H1 (cell line): ENCODE results near the gene FKBP2. TPM values are rescaled to one million over a fixed set of nuclear protein-coding genes. Genes with fewer than 3 reads are reported as not detected.

Source experiments
- CTCF ChIA-PET: fragments of 300-600 bp; sonication (Branson Sonifier 250); formaldehyde crosslinking; loops from one replicate; lab custom pipeline; 2021; ENCODE audit not compliant: partially characterized antibody; lab: Charles Lee
- POLR2A ChIA-PET: fragments of 300-600 bp; sonication (Branson Sonifier 250); formaldehyde crosslinking; loops from one replicate; lab custom pipeline; 2021; ENCODE audit warnings: inconsistent platforms; ENCODE audit not compliant: partially characterized antibody; lab: Charles Lee
- DNase-seq, 2 experiments: peaks; one replicate each; pipeline versions ENCODE4 v3.0.0 to v3.0.0-alpha.2; 2010 to 2022; ENCODE audit warnings: low spot score in 2 of 2, low read depth in 1 of 2, mixed read lengths in 1 of 2
- FAIRE-seq: peaks from 2 replicates; lab custom pipeline; 2011; peaks lifted over from hg19 to GRCh38; lab: Jason Lieb, UNC
- H2AFZ ChIP-seq: 2 replicates; pipeline ENCODE4 v1.8.1; 2012; ENCODE audit warnings: low read length, inconsistent platforms
- H2AK5ac ChIP-seq: 2 replicates; pipeline ENCODE4 v1.6.1; 2013; ENCODE audit warnings: low read depth, low read length
- H2BK120ac ChIP-seq: replicated peaks from 2 replicates; pipeline ENCODE3; 2013; ENCODE audit warnings: low read depth, low read length, inconsistent platforms
- H2BK12ac ChIP-seq: 2 replicates; pipeline ENCODE4 v1.6.1; 2013; ENCODE audit warnings: low read depth, low read length
- H2BK15ac ChIP-seq: 2 replicates; pipeline ENCODE4 v1.6.1; 2013; ENCODE audit warnings: low read length
- H2BK20ac ChIP-seq: 2 replicates; pipeline ENCODE4 v1.6.1; 2013; ENCODE audit warnings: low read length
- H2BK5ac ChIP-seq: 2 replicates; pipeline ENCODE4 v1.6.1; 2013; ENCODE audit warnings: low read depth, low read length
- H3K14ac ChIP-seq: 2 replicates; pipeline ENCODE4 v1.6.1; 2013; ENCODE audit warnings: inconsistent platforms; ENCODE audit not compliant: insufficient read length
- H3K18ac ChIP-seq: 2 replicates; pipeline ENCODE4 v1.6.1; 2013; ENCODE audit warnings: low read length; ENCODE audit errors: extremely low read depth
- H3K23ac ChIP-seq: 2 replicates; pipeline ENCODE4 v1.6.1; 2013; ENCODE audit warnings: inconsistent platforms; ENCODE audit not compliant: insufficient read length
- H3K23me2 ChIP-seq: 2 replicates; pipeline ENCODE4 v1.6.1; 2013; ENCODE audit warnings: low read depth, low read length
- H3K27ac ChIP-seq: 2 replicates; pipeline ENCODE4 v1.6.1; 2011; ENCODE audit warnings: low read depth, low read length, inconsistent platforms
- H3K27me3 ChIP-seq, 4 experiments: replicated peaks in 1 of 4; 1 replicate in 1 of 4; 2 replicates in 3 of 4; pipeline versions ENCODE4 v1.6.1 to v1.8.1; 2011 to 2013; ENCODE audit warnings: low read length in 3 of 4, mild to moderate bottlenecking in 3 of 4, inconsistent platforms in 2 of 4, mixed read lengths in 2 of 4, moderate library complexity in 1 of 4; ENCODE audit not compliant: control insufficient read depth in 3 of 4, insufficient read depth in 3 of 4; ENCODE audit errors: extremely low read depth in 1 of 4
- H3K36me3 ChIP-seq, 4 experiments: 2 replicates each; pipeline versions ENCODE4 v1.6.1 to v1.8.1; 2011 to 2013; ENCODE audit warnings: mild to moderate bottlenecking in 4 of 4, low read length in 3 of 4, moderate library complexity in 2 of 4, control low read depth in 1 of 4, inconsistent platforms in 1 of 4; ENCODE audit not compliant: insufficient read depth in 4 of 4, control insufficient read depth in 2 of 4
- H3K4ac ChIP-seq: replicated peaks from 2 replicates; pipeline ENCODE3; 2013; ENCODE audit warnings: low read length, low read depth, mixed read lengths, inconsistent platforms; ENCODE audit not compliant: insufficient read length
- H3K4me1 ChIP-seq, 4 experiments: replicated peaks in 1 of 4; 1 replicate in 1 of 4; 2 replicates in 3 of 4; pipeline versions ENCODE4 v1.6.1 to v1.8.1; 2011 to 2013; ENCODE audit warnings: low read length in 3 of 4, inconsistent platforms in 2 of 4, mixed read lengths in 1 of 4; ENCODE audit not compliant: insufficient read depth in 4 of 4, control insufficient read depth in 3 of 4
- H3K4me2 ChIP-seq, 2 experiments: 2 replicates each; pipeline versions ENCODE4 v1.6.1 to v1.8.1; 2011 to 2013; ENCODE audit warnings: low read depth in 2 of 2, low read length in 2 of 2, control low read depth in 1 of 2, inconsistent platforms in 1 of 2, mild to moderate bottlenecking in 1 of 2; ENCODE audit not compliant: insufficient read depth in 1 of 2
- H3K4me3 ChIP-seq, 4 experiments: fragments of 200-600, 300-600 bp in 1 of 4; sonication (generic), shearing (Covaris generic), sonication (Bioruptor Twin) in 1 of 4; 2 replicates each; pipeline versions ENCODE4 v1.5.1 to v1.8.1; 2011 to 2016; ENCODE audit warnings: low read length in 4 of 4, low read depth in 3 of 4, control low read depth in 2 of 4, inconsistent platforms in 2 of 4, mild to moderate bottlenecking in 2 of 4, mixed read lengths in 1 of 4, moderate library complexity in 1 of 4; ENCODE audit not compliant: insufficient read depth in 2 of 4; ENCODE audit errors: extremely low read depth in 1 of 4
- H3K56ac ChIP-seq: replicated peaks from 2 replicates; pipeline ENCODE3; 2013; ENCODE audit warnings: low read depth, mild to moderate bottlenecking, mixed read lengths, low read length, inconsistent platforms; ENCODE audit not compliant: insufficient read length
- H3K79me1 ChIP-seq: 2 replicates; pipeline ENCODE4 v1.6.1; 2013; ENCODE audit warnings: low read depth, low read length, control low read depth
- H3K79me2 ChIP-seq, 2 experiments: 2 replicates each; pipeline versions ENCODE4 v1.6.1 to v1.8.1; 2012 to 2013; ENCODE audit warnings: low read length in 2 of 2, mild to moderate bottlenecking in 2 of 2, inconsistent platforms in 1 of 2; ENCODE audit not compliant: insufficient read depth in 2 of 2, control insufficient read depth in 1 of 2
- H3K9ac ChIP-seq, 4 experiments: replicated peaks in 1 of 4; 1 replicate in 1 of 4; 2 replicates in 3 of 4; pipeline versions ENCODE4 v1.6.1 to v1.8.1; 2011 to 2013; ENCODE audit warnings: low read depth in 3 of 4, low read length in 3 of 4, control low read depth in 2 of 4, mild to moderate bottlenecking in 2 of 4, moderate library complexity in 2 of 4, inconsistent platforms in 1 of 4; ENCODE audit errors: extremely low read depth in 1 of 4
- H3K9me3 ChIP-seq, 2 experiments: 2 replicates each; pipeline versions ENCODE4 v1.6.1 to v1.8.1; 2012 to 2013; ENCODE audit warnings: mild to moderate bottlenecking in 2 of 2, moderate library complexity in 2 of 2, control low read depth in 1 of 2, inconsistent platforms in 1 of 2, low read depth in 1 of 2, low read length in 1 of 2, mixed read lengths in 1 of 2; ENCODE audit not compliant: insufficient read depth in 2 of 2
- H4K20me1 ChIP-seq, 2 experiments: replicated peaks in 1 of 2; 2 replicates each; pipeline versions ENCODE3 to v1.8.1; 2011 to 2013; ENCODE audit warnings: inconsistent platforms in 2 of 2, low read length in 2 of 2, mild to moderate bottlenecking in 1 of 2; ENCODE audit not compliant: insufficient read depth in 2 of 2, control insufficient read depth in 1 of 2
- H4K5ac ChIP-seq: 2 replicates; pipeline ENCODE4 v1.6.1; 2013; ENCODE audit warnings: low read length, low read depth, mixed read lengths, inconsistent platforms; ENCODE audit not compliant: insufficient read length
- H4K8ac ChIP-seq: 2 replicates; pipeline ENCODE4 v1.8.0; 2013; ENCODE audit warnings: mild to moderate bottlenecking, moderate library complexity, low read length, inconsistent platforms; ENCODE audit not compliant: insufficient read depth; ENCODE audit errors: extremely low read depth
- H4K91ac ChIP-seq: replicated peaks from 2 replicates; pipeline ENCODE3; 2013; ENCODE audit warnings: low read length, mixed read lengths, inconsistent platforms; ENCODE audit not compliant: insufficient read length
- WGBS, 2 experiments: shearing (Covaris generic) in 1 of 2; methylation state at CpG; one replicate each; pipeline versions ENCODE4 v1.1.6 to v1.1.7; 2013 to 2015; ENCODE audit warnings: low lambda C conversion rate in 2 of 2, mixed read lengths in 2 of 2, inconsistent platforms in 1 of 2, low coverage in 1 of 2, missing lambda C conversion rate in 1 of 2; ENCODE audit not compliant: insufficient replicate concordance in 2 of 2, insufficient coverage in 1 of 2, insufficient read length in 1 of 2; ENCODE audit errors: extremely low coverage in 1 of 2, missing lambda C conversion rate in 1 of 2; 5-methylcytosine and 5-hydroxymethylcytosine counted together
- polyA plus RNA-seq, 7 experiments: library from polyadenylated mRNA; depleted of rRNA in 3 of 7; stranded (reverse) in 5 of 7; unstranded in 2 of 7; fragments of >200 nt in 5 of 7; fragments of 200-250 nt in 2 of 7; gene quantifications; 1 replicate in 5 of 7; 2 replicates in 1 of 7; 4 replicates in 1 of 7; pipeline versions ENCODE4 v1.2.1 to v1.2.3, GENCODE V29; 2011 to 2013; ENCODE audit warnings: missing spikeins in 2 of 7, mixed read lengths in 2 of 7
- total RNA-seq: library from RNA; stranded (reverse); fragmentation: NEBNext Ultra II Directional; extraction: Animal tissue kit (Norgen Biotek cat#: 25700); gene quantifications from 2 replicates; pipeline ENCODE4 v1.2.1, GENCODE V29; 2021

FKBP2 gene
- total and polyA plus RNA-seq, 2 of the 8 experiments (the other 6 are each of a cell fraction or from before 2014, with no cell fraction given) = 41.7 to 52.5 TPM

DNA sequence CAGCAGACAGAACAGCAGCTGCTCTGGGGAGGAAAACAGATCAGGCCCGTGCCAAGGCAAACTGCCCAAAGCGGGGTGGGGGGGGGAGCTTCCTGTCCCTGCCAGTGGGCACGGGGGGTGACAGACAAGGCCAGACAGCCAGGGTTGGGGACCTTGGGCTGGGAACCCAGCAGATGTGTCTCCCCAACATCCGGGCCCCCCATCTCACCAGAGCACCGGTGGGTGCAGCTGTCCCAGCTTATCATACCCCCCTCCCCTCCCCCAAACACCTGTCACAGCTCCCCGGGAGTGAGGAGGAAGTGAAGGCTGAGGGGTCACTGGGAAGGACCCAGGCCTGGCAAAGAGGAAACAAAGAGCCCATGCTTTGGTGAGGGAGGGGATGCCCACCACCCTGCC, 4.5 kb downstream of the FKBP2 start:
- H2BK15ac ChIP-seq = no peak overlapping the region
- peak overlapping the region; percentile 90; the same call in 1 of the 2 replicates for H2BK5ac ChIP-seq
- peak overlapping the region; percentile 63 for H3K4ac ChIP-seq
- H3K4me3 ChIP-seq = peak overlapping the region; percentile 56 to 99 (median 90)
- no peak overlapping the region for H2AFZ ChIP-seq
- peaks cover 0 to 13% of the 10 kb centered on the region in 2 experiments for H4K20me1 ChIP-seq
- no peak overlapping the region for H2BK120ac ChIP-seq
- H3K56ac ChIP-seq = no peak overlapping the region
- WGBS, 2 experiments = 33% methylated on average over 5 of the region's 6 CpGs; no CpG with 5 or more reads in 1 of the 2 experiments
- no peak overlapping the region for H4K91ac ChIP-seq
- no peak for FAIRE-seq
- H3K36me3 ChIP-seq = peaks cover 0 to 17% (median 4%) of the 10 kb centered on the region in 4 experiments; a peak in 4 of 8 replicates
- peak overlapping the region; percentile 70 for H4K5ac ChIP-seq
- H4K8ac ChIP-seq = no peak overlapping the region; the same call in 1 of the 2 replicates
- H3K4me1 ChIP-seq = peaks cover 0 to 42% (median 34%) of the 10 kb centered on the region in 4 experiments; a peak in 6 of 7 replicates
- H3K9ac ChIP-seq = peak overlapping the region in 3 of 4 experiments; percentile 66 to 71 (median 71); a peak in 6 of 7 replicates
- POLR2A ChIA-PET = interaction anchor here (0.7 to 13.1 kb wide), 17 partner anchors 10 to 59 kb away, joined by 3 to 352 read pairs (median 9); partner anchors contain the start of genes BAD, DNAJC4, FERMT3 and GPR137
- H2BK12ac ChIP-seq = peak overlapping the region; percentile 84; the same call in 1 of the 2 replicates
- H3K14ac ChIP-seq = no peak overlapping the region
- no peak overlapping the region for H2AK5ac ChIP-seq
- H3K79me2 ChIP-seq = peaks cover 6 to 21% of the 10 kb centered on the region in 2 experiments; a peak in 3 of 4 replicates
- H3K27ac ChIP-seq = no peak overlapping the region
- H2BK20ac ChIP-seq = no peak overlapping the region
- no peaks in the 10 kb centered on the region for H3K27me3 ChIP-seq
- H3K18ac ChIP-seq = no peak overlapping the region
- H3K9me3 ChIP-seq = no peaks in the 10 kb centered on the region
- peaks cover 6% of the 10 kb centered on the region for H3K79me1 ChIP-seq
- DNase-seq = no peak
- peaks cover 19% of the 10 kb centered on the region for H3K23me2 ChIP-seq
- no peak overlapping the region for H3K23ac ChIP-seq
- CTCF ChIA-PET = interaction anchor here (1.0 to 10.0 kb wide), 8 partner anchors 20 to 111 kb away, joined by 3 to 102 read pairs (median 16); partner anchors contain the start of genes CATSPERZ, ESRRA, FERMT3 and NUDT22
- H3K4me2 ChIP-seq = peak overlapping the region; percentile 71 to 73
